Ishikawa (cell line): ENCODE results near the gene CBR1.

Experiments
- CREB1 ChIP-seq: IDR thresholded peaks from 2 replicates; pipeline ENCODE4 v1.6.1; 2012; ENCODE audit warnings: low read depth
- EGR1 ChIP-seq: IDR thresholded peaks from 2 replicates; pipeline ENCODE4 v1.6.1; 2012
- EP300 ChIP-seq: IDR thresholded peaks from 2 replicates; pipeline ENCODE4 v1.6.1; 2012; ENCODE audit warnings: borderline replicate concordance
- FOXM1 ChIP-seq: IDR thresholded peaks from 2 replicates; pipeline ENCODE4 v1.6.1; 2012; ENCODE audit warnings: low read depth, borderline replicate concordance
- MAX ChIP-seq: IDR thresholded peaks from 2 replicates; pipeline ENCODE4 v1.6.1; 2012
- NFIC ChIP-seq: IDR thresholded peaks from 2 replicates; pipeline ENCODE4 v1.6.1; 2012
- RAD21 ChIP-seq: IDR thresholded peaks from 2 replicates; pipeline ENCODE4 v1.6.1; 2012; ENCODE audit warnings: low read depth
- REST ChIP-seq: IDR thresholded peaks from 2 replicates; pipeline ENCODE4 v1.6.1; 2012; ENCODE audit warnings: low read depth, mild to moderate bottlenecking
- TAF1 ChIP-seq: IDR thresholded peaks from 2 replicates; pipeline ENCODE4 v1.6.1; 2012; ENCODE audit warnings: low read depth, mild to moderate bottlenecking
- TCF12 ChIP-seq: IDR thresholded peaks from 2 replicates; pipeline ENCODE4 v1.6.1; 2012; ENCODE audit warnings: low read depth
- TEAD4 ChIP-seq: IDR thresholded peaks from 2 replicates; pipeline ENCODE4 v1.6.1; 2012
- USF1 ChIP-seq: IDR thresholded peaks from 2 replicates; pipeline ENCODE4 v1.6.1; 2012

GRCh38 chr21:36087362-36088138 is 17.7 kb downstream of the CBR1 start:
- TF ChIP-seq FOXM1 (no peak), EGR1 (no peak), USF1 (no peak), MAX (no peak), REST (no peak), TCF12 (no peak), TAF1 (no peak), EP300 (no peak), NFIC (no peak), RAD21 (no peak), CREB1 (no peak), TEAD4 (no peak)
